Measurements from ENCODE around the gene FUT2. TPM values are rescaled to one million over a fixed set of nuclear protein-coding genes. Genes with fewer than 3 reads are reported as not detected.
A peak's percentile ranks its signal among the peaks of the same experiment; 100 is the strongest.

Gene FUT2
- total and polyA plus RNA-seq, 2 of the 13 experiments (the other 11 are each of a cell fraction or from before 2014, with no cell fraction given) = 0.07 TPM; not detected in 1

DNA sequence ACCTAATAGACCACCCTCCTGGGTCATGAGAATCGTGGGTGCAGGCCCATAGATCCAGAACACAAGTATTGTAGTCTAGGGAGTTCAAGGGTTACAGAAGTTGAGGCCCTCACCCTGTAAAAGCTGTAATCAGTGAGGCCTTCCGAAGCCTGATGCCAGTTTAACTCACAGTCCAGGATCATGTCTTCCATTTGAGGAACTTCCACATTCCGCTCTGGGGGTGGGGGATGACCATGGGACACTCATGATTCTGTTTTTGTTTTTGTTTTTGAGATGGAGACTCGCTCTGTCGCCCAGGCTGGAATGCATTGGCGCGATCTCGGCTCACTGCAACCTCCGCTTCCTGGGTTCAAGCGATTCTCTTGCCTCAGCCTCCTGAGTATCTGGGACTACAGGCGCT, 46.3 kb downstream of the FUT2 start:
- ATAC-seq = no peak
- H3K4me3 ChIP-seq (replicated peaks in 1 of 3; ENCODE audit: insufficient read depth in 1 of 3, low read depth in 2 of 3, low read length in 3 of 3) = no peak overlapping the region
- no peaks in the 10 kb centered on the region for H3K9me3 ChIP-seq (ENCODE audit: low read length)
- BruUV-seq (replicated peaks) = no TSS peak
- peak overlapping the region; percentile 40; the same call in 1 of the 2 replicates for H3K4me2 ChIP-seq (ENCODE audit: low read depth, low read length)
- ChIA-PET CTCF (ENCODE audit: low intra/inter-chr PET ratio, low total read pairs) (no interaction called here), POLR2A (interaction anchor here (1.4 kb wide), 1 partner anchor 19 kb away, joined by 3 read pairs; no protein-coding TSS in a partner anchor)
- FAIRE-seq = no peak
- H3K4me1 ChIP-seq (ENCODE audit: insufficient read depth, low read length) = peaks cover 56% of the 10 kb centered on the region
- WGBS (ENCODE audit: low lambda C conversion rate) = 96% methylated on average over 8 of the region's 11 CpGs
- no peak overlapping the region for H2AFZ ChIP-seq (ENCODE audit: low read length)
- H3K27me3 ChIP-seq (ENCODE audit: control insufficient read depth in 1 of 2, insufficient read depth in 2 of 2, low read length in 2 of 2) = peaks cover 0 to 1% of the 10 kb centered on the region in 2 experiments; a peak in 1 of 5 replicates
- no peaks in the 10 kb centered on the region for H4K20me1 ChIP-seq (ENCODE audit: insufficient read depth, low read length)
- H3K9ac ChIP-seq (ENCODE audit: insufficient read depth, low read depth, low read length) = no peak overlapping the region
- intact Hi-C loops (cut with micrococcal nuclease; ENCODE audit: unreplicated experiment) (no loop called here), in situ Hi-C loops (cut with HindIII; ENCODE audit: extremely low pct_ligation_motif_present, low pct_unique_long_range_greater_than_20kb) (no loop called here)
- H3K27ac ChIP-seq (ENCODE audit: extremely low read length, insufficient read depth, low read length) = no peak overlapping the region
- no peaks in the 10 kb centered on the region for H3K36me3 ChIP-seq (replicated peaks in 1 of 2; ENCODE audit: control insufficient read depth in 1 of 2, insufficient read depth in 2 of 2, low read length in 2 of 2)
- no peak for DNase-seq (ENCODE audit: low spot score)
- no peak for TF ChIP-seq ZNF577 (CRISPR knock-in tag; IDR thresholded peaks at IDR 0.05; ENCODE audit: borderline replicate concordance, low read depth)
- TF ChIP-seq CENPBD1 (CRISPR knock-in tag; IDR thresholded peaks at IDR 0.05; ENCODE audit: borderline replicate concordance, low read depth) = no peak
- no peak for TF ChIP-seq SMAD9 (CRISPR knock-in tag; IDR thresholded peaks at IDR 0.05)
- no peak for TF ChIP-seq SIN3B (IDR thresholded peaks at IDR 0.05; ENCODE audit: low read length)
- TF ChIP-seq SKI (IDR thresholded peaks at IDR 0.05; ENCODE audit: partially characterized antibody) = no peak
- no peak for TF ChIP-seq MATR3 (CRISPR knock-in tag; IDR thresholded peaks at IDR 0.05)
- TF ChIP-seq, protein P1, sequence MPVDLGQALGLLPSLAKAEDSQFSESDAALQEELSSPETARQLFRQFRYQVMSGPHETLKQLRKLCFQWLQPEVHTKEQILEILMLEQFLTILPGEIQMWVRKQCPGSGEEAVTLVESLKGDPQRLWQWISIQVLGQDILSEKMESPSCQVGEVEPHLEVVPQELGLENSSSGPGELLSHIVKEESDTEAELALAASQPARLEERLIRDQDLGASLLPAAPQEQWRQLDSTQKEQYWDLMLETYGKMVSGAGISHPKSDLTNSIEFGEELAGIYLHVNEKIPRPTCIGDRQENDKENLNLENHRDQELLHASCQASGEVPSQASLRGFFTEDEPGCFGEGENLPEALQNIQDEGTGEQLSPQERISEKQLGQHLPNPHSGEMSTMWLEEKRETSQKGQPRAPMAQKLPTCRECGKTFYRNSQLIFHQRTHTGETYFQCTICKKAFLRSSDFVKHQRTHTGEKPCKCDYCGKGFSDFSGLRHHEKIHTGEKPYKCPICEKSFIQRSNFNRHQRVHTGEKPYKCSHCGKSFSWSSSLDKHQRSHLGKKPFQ (CRISPR knock-in tag; IDR thresholded peaks at IDR 0.05; ENCODE audit: insufficient replicate concordance) = no peak
- no peak for TF ChIP-seq DPF2 (CRISPR knock-in tag; IDR thresholded peaks at IDR 0.05; ENCODE audit: borderline replicate concordance, low read depth)
- TF ChIP-seq, protein P2, sequence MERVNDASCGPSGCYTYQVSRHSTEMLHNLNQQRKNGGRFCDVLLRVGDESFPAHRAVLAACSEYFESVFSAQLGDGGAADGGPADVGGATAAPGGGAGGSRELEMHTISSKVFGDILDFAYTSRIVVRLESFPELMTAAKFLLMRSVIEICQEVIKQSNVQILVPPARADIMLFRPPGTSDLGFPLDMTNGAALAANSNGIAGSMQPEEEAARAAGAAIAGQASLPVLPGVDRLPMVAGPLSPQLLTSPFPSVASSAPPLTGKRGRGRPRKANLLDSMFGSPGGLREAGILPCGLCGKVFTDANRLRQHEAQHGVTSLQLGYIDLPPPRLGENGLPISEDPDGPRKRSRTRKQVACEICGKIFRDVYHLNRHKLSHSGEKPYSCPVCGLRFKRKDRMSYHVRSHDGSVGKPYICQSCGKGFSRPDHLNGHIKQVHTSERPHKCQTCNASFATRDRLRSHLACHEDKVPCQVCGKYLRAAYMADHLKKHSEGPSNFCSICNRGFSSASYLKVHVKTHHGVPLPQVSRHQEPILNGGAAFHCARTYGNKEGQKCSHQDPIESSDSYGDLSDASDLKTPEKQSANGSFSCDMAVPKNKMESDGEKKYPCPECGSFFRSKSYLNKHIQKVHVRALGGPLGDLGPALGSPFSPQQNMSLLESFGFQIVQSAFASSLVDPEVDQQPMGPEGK (CRISPR knock-in tag; IDR thresholded peaks at IDR 0.05) = no peak
- no peak for TF ChIP-seq TEAD3 (CRISPR knock-in tag; optimal IDR thresholded peaks at IDR 0.05; ENCODE audit: borderline replicate concordance)
- no peak for TF ChIP-seq ZNF317 (CRISPR knock-in tag; IDR thresholded peaks at IDR 0.05)
- TF ChIP-seq HDAC2 (CRISPR knock-in tag; IDR thresholded peaks at IDR 0.05) = no peak
- no peaks in the 10 kb centered on the region for H3K79me2 ChIP-seq (ENCODE audit: insufficient read depth, low read length)
